Common myeloid progenitor, CD34-positive (primary cell): ENCODE measurements around the gene USP48.
"Not testable (repeated sequence)": the region's sequence is repeated elsewhere in the genome, so short reads cannot be mapped to it uniquely, and the experiment has no call there.

Experiments
- CTCF ChIA-PET: fragments of 350-600 bp; sonication (Branson Sonifier 250); formaldehyde crosslinking; loops from one replicate; lab custom pipeline; 2021; ENCODE audit warnings: antibody characterized with exemption; lab: Charles Lee
- POLR2A ChIA-PET: fragments of 350-600 bp; sonication (Branson Sonifier 250); formaldehyde crosslinking; loops from one replicate; lab custom pipeline; 2021; ENCODE audit warnings: antibody characterized with exemption; lab: Charles Lee
- DNase-seq, 3 donors: peaks; one replicate each; pipeline versions ENCODE4 v3.0.0 to v3.0.0-alpha.2; 2013
- H3K27ac ChIP-seq, 2 experiments: 1 replicate in 1 of 2; 2 replicates in 1 of 2; pipeline ENCODE4 v1.7.0; 2013; ENCODE audit warnings: inconsistent platforms in 2 of 2, low read length in 2 of 2, mild to moderate bottlenecking in 2 of 2, low read depth in 1 of 2, moderate library complexity in 1 of 2; ENCODE audit not compliant: severe bottlenecking in 2 of 2, insufficient read depth in 1 of 2, poor library complexity in 1 of 2
- H3K27me3 ChIP-seq, 5 experiments: replicated peaks in 2 of 5; 1 replicate in 3 of 5; 2 replicates in 2 of 5; pipeline versions ENCODE4 v1.6.1 to v1.7.0; 2013; ENCODE audit warnings: low read length in 4 of 5, mild to moderate bottlenecking in 2 of 5, moderate library complexity in 2 of 5, inconsistent platforms in 1 of 5; ENCODE audit not compliant: insufficient read depth in 5 of 5, control insufficient read depth in 4 of 5
- H3K36me3 ChIP-seq, 4 experiments: 1 replicate in 2 of 4; 2 replicates in 2 of 4; pipeline versions ENCODE4 v1.6.1 to v1.7.0; 2013; ENCODE audit warnings: low read length in 3 of 4, control low read depth in 1 of 4, mild to moderate bottlenecking in 1 of 4; ENCODE audit not compliant: control insufficient read depth in 4 of 4, insufficient read depth in 4 of 4
- H3K4me1 ChIP-seq, 4 experiments: 1 replicate in 3 of 4; 2 replicates in 1 of 4; pipeline versions ENCODE4 v1.6.1 to v1.7.1; 2013; ENCODE audit warnings: low read length in 3 of 4, mild to moderate bottlenecking in 3 of 4, control low read depth in 1 of 4, inconsistent platforms in 1 of 4, moderate library complexity in 1 of 4; ENCODE audit not compliant: control insufficient read depth in 4 of 4, insufficient read depth in 4 of 4; ENCODE audit errors: control extremely low read depth in 1 of 4
- H3K4me3 ChIP-seq, 7 experiments: 1 replicate in 4 of 7; 2 replicates in 3 of 7; pipeline versions ENCODE4 v1.5.1 to v1.7.0; 2013; ENCODE audit warnings: mild to moderate bottlenecking in 7 of 7, low read length in 6 of 7, moderate library complexity in 6 of 7, inconsistent platforms in 2 of 7, low read depth in 2 of 7, control low read depth in 1 of 7; ENCODE audit not compliant: insufficient read depth in 4 of 7, control insufficient read depth in 1 of 7; ENCODE audit errors: extremely low read depth in 1 of 7
- H3K9me3 ChIP-seq, 5 experiments: 1 replicate in 4 of 5; 2 replicates in 1 of 5; pipeline versions ENCODE4 v1.6.1 to v1.7.1; 2013; ENCODE audit warnings: low read length in 4 of 5, mild to moderate bottlenecking in 2 of 5, inconsistent platforms in 1 of 5, low read depth in 1 of 5, moderate library complexity in 1 of 5; ENCODE audit not compliant: control insufficient read depth in 4 of 5, insufficient read depth in 2 of 5; ENCODE audit errors: control extremely low read depth in 1 of 5
- WGBS: methylation state at CpG from one replicate; pipeline ENCODE4 v1.1.5; 2013; ENCODE audit not compliant: insufficient coverage; 5-methylcytosine and 5-hydroxymethylcytosine counted together

USP48 gene

DNA sequence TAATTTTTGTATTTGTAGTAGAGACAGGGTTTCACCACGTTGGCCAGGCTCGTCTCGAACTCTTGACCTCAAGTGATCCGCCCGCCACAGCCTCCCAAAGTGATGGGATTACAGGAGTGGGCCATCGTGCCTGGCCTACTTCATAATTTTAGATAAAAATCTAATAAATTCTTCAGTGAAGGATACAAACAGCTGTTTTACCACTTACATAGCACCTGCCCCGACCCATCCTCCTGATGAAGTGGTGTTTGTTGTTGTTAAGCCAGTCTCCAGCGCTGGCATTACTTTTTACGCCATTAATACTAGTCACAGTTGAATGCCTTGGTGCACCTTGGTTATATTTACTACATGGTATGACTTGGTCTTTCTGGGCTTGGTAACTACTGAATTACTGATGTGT is 101.5 kb downstream of the USP48 start:
- H3K27ac ChIP-seq: no peak overlapping the region
- POLR2A ChIA-PET: no interaction called here
- no peaks in the 10 kb centered on the region for H3K27me3 ChIP-seq
- 100% methylated on average over 5 of the region's 9 CpGs for WGBS
- H3K9me3 ChIP-seq: no peaks in the 10 kb centered on the region
- H3K4me3 ChIP-seq: no peak overlapping the region
- H3K4me1 ChIP-seq: no peaks in the 10 kb centered on the region
- CTCF ChIA-PET: no interaction called here
- peaks cover 13 to 66% (median 40%) of the 10 kb centered on the region in 4 experiments for H3K36me3 ChIP-seq
- no peak for DNase-seq

- ChIA-PET CTCF (no interaction called here), POLR2A (no interaction called here)
- DNase-seq: no peak
- Histone ChIP-seq H3K4me1 (no peaks in the 10 kb centered on the region), H3K27ac (no peak overlapping the region), H3K9me3 (no peaks in the 10 kb centered on the region), H3K36me3 (peaks cover 13 to 61% (median 35%) of the 10 kb centered on the region in 4 experiments), H3K27me3 (no peaks in the 10 kb centered on the region), H3K4me3 (no peak overlapping the region)
- WGBS: 90% methylated on average over 2 of the region's 3 CpGs
These were observed 102.0 kb downstream of the USP48 start for GRCh38 chr1:21680918-21681317.

- Histone ChIP-seq H3K27me3 (no peaks in the 10 kb centered on the region), H3K9me3 (no peaks in the 10 kb centered on the region), H3K27ac (no peak overlapping the region), H3K36me3 (peaks cover 10 to 56% (median 31%) of the 10 kb centered on the region in 4 experiments), H3K4me1 (no peaks in the 10 kb centered on the region), H3K4me3 (no peak overlapping the region)
- ChIA-PET CTCF (no interaction called here), POLR2A (no interaction called here)
- DNase-seq: no peak
- WGBS: 100% methylated on average over 1 of the region's 1 CpG
These were observed 102.6 kb downstream of the USP48 start for GRCh38 chr1:21680381-21680780.

GRCh38 chr1:21677168-21677567 is 105.8 kb downstream of the USP48 start:
- no peaks in the 10 kb centered on the region for H3K27me3 ChIP-seq
- DNase-seq: no peak
- H3K4me1 ChIP-seq: peaks cover 0 to 12% (median 10%) of the 10 kb centered on the region in 4 experiments
- POLR2A ChIA-PET: no interaction called here
- H3K36me3 ChIP-seq: peaks cover 7 to 41% (median 22%) of the 10 kb centered on the region in 4 experiments
- H3K9me3 ChIP-seq: no peaks in the 10 kb centered on the region
- whole genome bisulfite sequencing: 100% methylated on average over 6 of the region's 6 CpGs
- CTCF ChIA-PET: interaction anchor here (1.1 to 1.8 kb wide), 2 partner anchors 9 to 18 kb away, joined by 3 to 5 read pairs; no protein-coding TSS in a partner anchor
- H3K27ac ChIP-seq: no peak overlapping the region
- H3K4me3 ChIP-seq: no peak overlapping the region

DNA sequence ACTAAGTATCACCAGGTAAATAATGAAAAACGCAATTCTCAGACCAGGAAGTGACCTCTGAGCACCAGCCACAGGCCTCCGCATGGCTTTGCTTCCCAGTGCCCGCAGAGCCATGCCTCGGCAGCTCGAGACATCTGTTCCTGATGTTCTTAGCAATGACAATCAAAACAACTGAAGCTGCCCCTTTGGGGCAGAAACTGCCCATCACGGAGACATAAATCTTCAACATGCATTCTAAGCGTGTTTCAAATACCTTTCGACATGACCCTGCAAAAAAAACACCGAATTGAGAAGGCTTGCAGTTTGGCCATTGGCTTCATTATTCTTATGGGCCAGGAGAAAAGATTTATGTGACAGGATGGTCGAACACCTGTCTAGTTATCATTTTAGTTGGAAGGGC is 108.0 kb downstream of the USP48 start:
- Histone ChIP-seq H3K27me3 (peaks cover 0 to 4% (median 0%) of the 10 kb centered on the region in 5 experiments), H3K4me1 (peaks cover 0 to 14% (median 12%) of the 10 kb centered on the region in 4 experiments), H3K4me3 (no peak overlapping the region), H3K27ac (no peak overlapping the region), H3K36me3 (peaks cover 4 to 26% (median 14%) of the 10 kb centered on the region in 4 experiments), H3K9me3 (no peaks in the 10 kb centered on the region)
- WGBS: 89% methylated on average over 6 of the region's 10 CpGs
- POLR2A ChIA-PET: no interaction called here
- no peak for DNase-seq
- CTCF ChIA-PET: no interaction called here

DNA sequence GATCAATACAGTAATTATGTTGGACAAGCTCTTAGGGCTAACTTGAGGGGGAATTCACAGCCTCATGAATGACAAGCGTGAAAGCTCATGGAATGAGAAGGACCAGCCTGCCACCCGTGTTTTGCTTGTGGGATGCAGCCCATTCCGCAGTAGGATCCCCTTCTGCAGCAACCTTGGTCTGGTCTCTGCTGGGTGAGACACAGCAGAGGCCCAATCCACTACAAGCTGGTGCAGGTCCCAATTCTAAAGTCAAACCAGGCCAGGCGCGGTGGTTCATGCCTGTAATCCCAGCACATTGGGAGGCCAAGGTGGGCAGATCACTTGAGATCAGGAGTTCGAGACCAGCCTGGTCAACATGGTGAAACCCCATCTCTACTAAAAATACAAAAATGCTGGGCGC is 109.1 kb downstream of the USP48 start:
- Histone ChIP-seq H3K4me1 (peaks cover 0 to 25% (median 20%) of the 10 kb centered on the region in 4 experiments), H3K27me3 (peaks cover 0 to 10% (median 0%) of the 10 kb centered on the region in 5 experiments), H3K36me3 (peaks cover 4 to 17% (median 10%) of the 10 kb centered on the region in 4 experiments)
- H3K4me3 ChIP-seq, H3K27ac ChIP-seq, H3K9me3 ChIP-seq, POLR2A ChIA-PET, DNase-seq: not testable (repeated sequence)
- 99% methylated on average over 6 of the region's 7 CpGs for WGBS
- CTCF ChIA-PET: interaction anchor here (0.8 to 2.8 kb wide), 4 partner anchors 9 to 13 kb away, joined by 3 to 7 read pairs (median 4); no protein-coding TSS in a partner anchor

- H3K4me1 ChIP-seq: peaks cover 0 to 30% (median 25%) of the 10 kb centered on the region in 4 experiments
- peaks cover 0 to 12% (median 6%) of the 10 kb centered on the region in 4 experiments for H3K36me3 ChIP-seq
- ChIA-PET POLR2A (no interaction called here), CTCF (interaction anchor here (1.2 to 2.8 kb wide), 3 partner anchors 10 to 14 kb away, joined by 4 to 7 read pairs (median 4); no protein-coding TSS in a partner anchor)
- H3K4me3 ChIP-seq: no peak overlapping the region
- H3K27ac ChIP-seq: peak overlapping the region in 1 of 2 experiments; percentile 45
- H3K27me3 ChIP-seq: peaks cover 0 to 15% (median 2%) of the 10 kb centered on the region in 5 experiments
- 13% methylated on average over 5 of the region's 9 CpGs for WGBS
- H3K9me3 ChIP-seq: no peaks in the 10 kb centered on the region
- peak in 1 of 3 donors; percentile 23 for DNase-seq
These were observed 109.6 kb downstream of the USP48 start for GRCh38 chr1:21673277-21673780.
